ENCODE measurements around the gene SAG.

- TF ChIP-seq CTCF (IDR thresholded peaks at IDR 0.05) (no peak), POLR2A (IDR thresholded peaks at IDR 0.05) (no peak)
Measured at GRCh38 chr2:233270366-233270765, 37.2 kb upstream of the SAG start.

Measured in adrenal gland (tissue), 5 donors.